ENCODE data around the gene OLFML2A.

Gene OLFML2A

DNA sequence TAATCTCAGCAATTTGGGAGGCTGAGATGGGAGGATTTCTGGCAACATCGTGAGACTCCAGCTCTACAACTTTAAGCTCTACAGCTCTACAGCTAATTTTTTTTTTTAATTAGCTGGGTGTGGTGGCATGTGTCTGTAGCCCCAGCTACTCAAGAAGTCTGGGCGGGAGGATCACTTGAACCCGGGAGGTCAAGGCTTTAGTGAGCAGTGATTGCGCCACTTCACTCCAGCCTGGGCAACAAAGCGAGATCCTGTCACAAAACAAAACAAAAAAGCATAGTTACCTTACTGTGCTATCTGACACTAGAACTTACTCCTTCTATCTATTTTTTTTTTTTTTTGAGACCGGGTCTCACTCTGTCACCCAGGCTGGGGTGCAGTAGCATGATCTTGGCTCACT is 70.0 kb downstream of the OLFML2A start:
- in situ Hi-C loops (cut with MboI; ENCODE audit: low sequenced_read_pairs): loop anchor here (5.0 kb wide), 1 partner anchor 75 kb away; the partner anchor contains the start of gene NR6A1

DNA sequence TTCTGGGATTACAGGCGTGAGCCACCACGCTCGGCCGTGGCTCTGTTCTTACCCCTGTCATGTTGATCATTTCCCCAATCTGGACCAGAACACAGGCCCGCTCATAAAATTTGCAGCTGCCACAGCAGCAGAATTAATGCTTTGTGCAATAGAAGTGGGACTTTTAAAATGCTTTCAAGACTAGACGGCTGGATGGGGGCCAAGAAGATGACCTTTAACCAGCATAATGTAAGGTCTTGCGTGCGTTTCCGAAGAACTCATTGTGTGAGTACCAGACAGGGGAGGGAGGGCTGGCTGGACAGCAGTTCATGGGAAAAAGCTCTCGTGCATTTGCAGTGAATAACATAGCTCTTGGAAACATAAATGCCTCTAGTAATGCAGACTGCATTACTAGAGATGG is 72.9 kb downstream of the OLFML2A start:
- in situ Hi-C loops (cut with MboI; ENCODE audit: low sequenced_read_pairs): loop anchor here (5.0 kb wide), 1 partner anchor 78 kb away; the partner anchor contains the start of gene NR6A1

DNA sequence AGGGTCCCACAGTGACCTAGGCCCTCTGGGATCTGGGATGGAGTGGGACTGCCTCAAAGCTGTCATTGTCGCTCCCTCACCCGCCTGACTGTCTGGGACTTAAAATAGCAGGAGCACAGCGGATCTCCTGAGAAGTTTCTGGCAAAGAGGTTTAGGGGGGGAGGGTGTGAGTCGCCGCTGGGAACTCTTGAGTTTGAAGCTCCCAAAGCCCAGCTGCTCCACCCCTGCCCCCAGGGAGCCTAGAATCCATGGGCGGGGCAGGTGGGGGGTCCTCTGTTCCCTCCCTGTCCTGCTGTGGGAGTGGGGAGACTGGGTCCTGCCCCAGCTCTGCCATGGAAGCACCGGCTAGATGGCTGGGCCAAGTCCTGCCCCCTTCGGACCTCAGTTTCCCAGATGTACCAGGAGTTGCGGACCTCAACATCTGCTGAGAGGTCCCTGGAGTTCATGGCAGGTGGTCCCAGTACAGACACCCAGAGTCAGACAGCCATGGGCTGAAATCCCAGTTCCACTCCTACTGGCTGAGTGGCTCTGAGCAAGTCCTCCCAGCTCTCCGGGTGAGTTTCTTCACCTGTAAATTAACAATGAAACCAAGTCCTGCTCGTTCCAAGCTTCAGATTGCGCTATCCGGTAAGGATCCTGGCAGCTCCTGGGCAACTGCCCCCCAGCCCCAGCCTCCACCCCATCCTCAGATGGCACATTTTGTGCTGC is 75.3 kb downstream of the OLFML2A start:
- in situ Hi-C loops (cut with MboI; ENCODE audit: low sequenced_read_pairs): no loop called here

DNA sequence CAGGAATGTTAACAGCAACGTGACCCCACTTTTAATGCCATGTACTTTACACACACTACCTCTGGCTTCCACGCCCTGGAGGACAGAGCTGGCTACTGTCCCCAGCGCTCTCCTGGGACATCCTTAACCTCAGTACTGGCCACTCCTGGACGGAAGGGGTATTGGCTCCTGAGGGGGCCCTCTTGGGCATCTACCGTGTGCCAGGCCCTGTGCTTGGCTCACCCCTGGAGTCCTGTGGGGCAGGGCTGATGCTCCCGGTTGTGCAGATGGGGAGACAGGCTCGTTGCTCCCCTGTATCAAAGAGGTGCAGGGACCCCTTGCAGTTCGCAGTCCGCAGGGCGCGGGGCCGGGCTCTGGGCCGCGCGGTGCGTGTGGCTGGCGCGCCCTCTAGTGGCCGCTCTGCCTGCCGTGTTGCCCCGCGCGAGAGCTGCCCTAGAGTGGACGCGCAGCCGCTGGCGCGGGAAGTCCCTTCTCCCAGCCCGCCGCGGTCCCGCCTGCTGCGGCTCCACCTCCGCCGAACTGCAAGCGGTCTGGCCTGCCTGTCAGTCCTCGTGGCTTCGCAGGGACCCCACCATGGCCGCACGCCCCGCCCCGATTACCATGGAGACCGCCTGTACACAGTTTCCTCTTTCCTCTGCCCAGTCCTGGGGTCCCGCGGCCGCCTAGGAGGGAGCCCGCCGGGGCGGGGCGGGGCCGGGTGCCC is 76.0 kb downstream of the OLFML2A start, which contains the start of gene WDR38:
WDR38 (plus strand) TSS at position 632 of the 703 bp plus-strand sequence. CDS start 72 bp downstream, outside the sequence.
- in situ Hi-C loops (cut with MboI; ENCODE audit: low sequenced_read_pairs): no loop called here

DNA sequence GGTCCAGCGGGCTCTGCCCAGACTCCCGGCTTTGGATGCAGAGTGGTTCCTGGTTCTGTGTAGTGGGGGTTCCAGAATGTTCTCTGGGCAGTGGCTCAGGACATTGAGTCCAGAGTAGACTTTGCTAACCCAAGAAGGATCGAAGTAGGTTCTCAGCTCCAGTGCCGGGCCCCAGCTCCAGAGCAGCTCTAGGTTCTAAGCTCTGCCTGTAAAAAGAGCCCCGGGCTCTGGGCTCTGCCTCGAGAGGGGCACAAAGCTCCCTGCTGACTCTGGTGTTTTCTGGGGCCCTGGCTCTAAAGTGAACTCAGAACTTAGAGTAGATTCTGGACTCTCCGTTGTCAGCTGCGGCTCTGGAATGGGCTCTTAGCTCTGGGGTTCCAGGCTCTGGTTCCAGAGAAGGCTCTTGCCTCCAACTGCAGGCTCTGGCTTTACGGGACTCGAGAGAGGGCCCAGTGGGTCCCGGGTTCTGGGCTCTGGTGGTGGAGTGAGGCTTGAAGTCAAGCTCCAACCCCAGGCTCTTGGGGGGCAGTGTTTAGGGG is 76.7 kb downstream of the OLFML2A start:
- in situ Hi-C loops (cut with MboI; ENCODE audit: low sequenced_read_pairs): no loop called here

DNA sequence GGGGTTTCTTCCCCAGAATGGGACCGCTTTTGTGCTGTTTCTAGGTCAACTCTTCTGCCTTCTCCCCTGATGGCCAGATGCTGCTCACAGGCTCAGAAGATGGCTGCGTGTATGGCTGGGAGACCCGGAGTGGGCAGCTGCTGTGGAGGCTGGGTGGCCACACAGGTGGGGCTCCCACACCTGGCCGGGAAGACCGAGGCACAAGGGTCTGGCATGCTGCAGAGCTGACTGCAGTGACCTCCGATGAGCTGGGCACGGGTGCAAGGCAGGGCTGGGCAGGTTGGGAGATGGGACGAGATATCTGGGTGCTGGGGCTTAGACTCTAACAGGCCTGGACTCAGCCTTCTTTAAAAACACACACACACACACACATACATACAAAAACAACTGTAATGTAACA is 77.2 kb downstream of the OLFML2A start:
- in situ Hi-C loops (cut with MboI; ENCODE audit: low sequenced_read_pairs): no loop called here

DNA sequence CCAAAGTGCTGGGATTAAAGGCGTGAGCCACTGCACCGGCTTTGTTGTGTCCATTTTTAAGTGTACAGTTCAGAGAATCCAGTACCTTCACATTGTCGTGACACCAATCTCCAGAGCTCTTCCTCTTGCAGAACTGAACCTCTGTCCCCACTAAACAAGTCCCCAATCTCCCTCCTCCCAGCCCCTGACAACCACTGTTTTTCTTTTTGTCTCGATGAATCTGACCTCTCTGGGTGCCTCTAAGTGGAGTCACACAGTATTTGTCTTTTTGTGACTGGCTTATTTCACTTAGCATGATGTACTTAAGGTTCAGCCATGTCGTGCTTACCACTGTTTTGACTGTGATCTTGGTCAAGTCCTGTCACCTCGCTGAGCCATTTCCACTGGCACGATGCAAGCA is 77.9 kb downstream of the OLFML2A start:
- in situ Hi-C loops (cut with MboI; ENCODE audit: low sequenced_read_pairs): no loop called here

DNA sequence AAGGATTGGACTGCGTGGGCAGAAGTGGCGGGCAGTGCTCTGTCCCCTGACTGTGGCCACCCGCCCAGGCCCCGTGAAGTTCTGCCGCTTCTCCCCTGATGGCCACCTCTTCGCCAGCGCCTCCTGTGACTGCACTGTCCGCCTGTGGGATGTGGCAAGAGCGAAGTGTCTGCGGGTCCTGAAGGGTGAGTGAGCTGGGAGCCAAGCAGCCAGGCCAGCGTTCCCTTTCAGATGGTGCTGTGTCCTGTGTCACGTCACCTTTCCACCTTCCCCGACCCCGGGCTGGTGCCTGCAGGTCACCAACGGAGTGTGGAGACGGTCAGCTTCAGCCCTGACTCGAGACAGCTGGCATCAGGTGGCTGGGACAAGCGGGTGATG is 78.6 kb downstream of the OLFML2A start:
- in situ Hi-C loops (cut with MboI; ENCODE audit: low sequenced_read_pairs): no loop called here

DNA sequence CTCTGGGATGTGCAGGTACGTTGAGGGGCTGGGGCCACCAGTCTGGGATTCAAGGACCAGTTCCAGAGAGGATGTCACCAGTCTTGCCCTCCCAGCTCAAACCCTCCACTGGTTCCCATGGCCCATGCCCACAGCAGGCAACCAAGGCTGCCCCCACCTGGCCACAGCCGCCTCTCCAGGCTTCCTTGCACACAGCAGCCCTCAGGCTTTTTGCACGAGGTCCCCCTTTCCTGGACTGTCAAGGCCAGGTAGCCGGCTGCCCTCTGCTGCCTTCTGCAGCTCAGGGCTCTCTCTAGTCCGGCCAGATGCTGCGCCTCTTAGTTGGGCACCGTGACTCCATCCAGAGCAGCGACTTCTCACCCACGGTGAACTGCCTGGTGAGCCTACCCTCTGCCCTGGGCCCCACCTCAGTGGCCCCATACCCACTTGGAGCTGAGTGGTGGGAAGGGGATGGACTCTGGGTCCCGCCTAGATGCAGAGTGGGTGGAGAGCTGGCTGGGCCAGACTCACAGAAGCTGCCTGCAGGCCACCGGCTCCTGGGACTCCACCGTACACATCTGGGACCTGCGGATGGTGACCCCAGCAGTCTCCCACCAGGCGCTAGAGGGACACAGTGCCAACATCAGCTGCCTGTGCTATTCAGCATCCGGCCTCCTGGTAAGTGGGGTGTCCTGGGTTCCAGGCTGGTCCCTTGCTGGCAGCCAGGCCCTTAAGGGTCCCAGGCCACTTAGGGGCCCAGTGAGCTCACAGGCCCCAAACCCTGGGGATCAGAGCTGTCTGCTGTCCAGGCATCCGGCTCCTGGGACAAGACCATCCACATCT is 79.2 kb downstream of the OLFML2A start:
- in situ Hi-C loops (cut with MboI; ENCODE audit: low sequenced_read_pairs): no loop called here

DNA sequence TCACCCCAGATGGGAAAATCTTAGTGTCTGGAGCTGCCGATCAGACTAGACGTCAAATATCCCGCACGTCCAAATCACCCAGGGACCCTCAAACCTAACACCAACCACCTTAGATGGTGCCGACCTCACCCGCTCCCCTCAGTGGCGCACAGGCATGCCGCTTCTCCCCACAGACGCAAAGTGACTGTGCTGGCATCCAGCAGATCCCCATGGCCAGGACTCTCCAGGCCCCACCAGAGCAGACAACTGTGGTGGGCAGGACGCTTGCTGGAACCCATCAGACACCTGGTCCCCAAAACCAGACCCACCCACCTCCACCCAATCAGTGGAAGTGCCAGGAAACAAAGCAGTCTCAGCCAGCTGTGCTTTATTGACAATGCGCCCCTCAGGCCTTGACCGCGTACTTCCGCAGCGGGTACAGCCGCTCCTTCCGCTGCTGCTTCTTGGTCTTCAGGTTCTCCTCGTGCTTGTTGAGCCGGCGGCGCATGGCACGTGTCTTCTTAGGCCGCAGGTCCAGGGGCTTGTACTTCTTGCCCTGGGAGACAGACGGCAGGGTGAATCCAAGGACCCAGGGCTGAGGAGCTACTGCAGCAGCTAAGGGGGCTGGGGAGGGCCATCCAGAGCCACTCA is 80.7 kb downstream of the OLFML2A start:
- in situ Hi-C loops (cut with MboI; ENCODE audit: low sequenced_read_pairs): no loop called here

DNA sequence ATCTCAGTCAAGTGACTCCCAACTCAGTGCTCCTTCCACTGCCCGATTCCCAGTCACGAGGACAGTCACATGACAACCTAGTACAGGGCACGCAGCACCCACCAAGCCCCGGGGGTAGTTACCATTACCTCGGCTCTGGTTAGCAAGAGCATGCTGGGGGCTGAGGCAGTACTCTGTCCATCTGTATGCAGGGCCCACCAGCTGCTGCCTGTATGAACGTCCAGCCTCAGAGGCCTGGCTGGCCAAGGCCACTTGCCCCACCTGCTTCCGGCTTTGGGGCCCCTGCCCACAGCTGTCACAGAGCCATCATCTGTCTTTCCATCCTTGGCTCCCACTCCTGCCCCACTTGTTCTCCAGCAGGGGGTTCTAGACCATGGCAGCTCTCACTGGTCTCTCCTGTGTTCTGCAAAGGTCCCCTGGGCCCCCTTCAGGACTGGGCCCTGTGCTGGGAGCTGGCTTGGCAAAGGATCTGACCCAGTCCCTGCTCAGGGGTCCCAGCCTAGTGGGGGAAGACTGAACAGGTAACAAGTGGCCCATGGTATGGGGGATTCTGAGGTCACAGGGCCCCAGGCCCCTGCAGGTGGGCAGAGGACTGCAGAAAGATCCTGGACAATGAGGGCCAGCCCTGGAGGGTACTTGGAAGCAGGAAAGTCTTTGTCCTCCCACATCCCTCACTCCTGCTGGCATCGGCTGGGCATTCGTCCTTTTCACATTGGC is 81.6 kb downstream of the OLFML2A start:
- in situ Hi-C loops (cut with MboI; ENCODE audit: low sequenced_read_pairs): no loop called here

DNA sequence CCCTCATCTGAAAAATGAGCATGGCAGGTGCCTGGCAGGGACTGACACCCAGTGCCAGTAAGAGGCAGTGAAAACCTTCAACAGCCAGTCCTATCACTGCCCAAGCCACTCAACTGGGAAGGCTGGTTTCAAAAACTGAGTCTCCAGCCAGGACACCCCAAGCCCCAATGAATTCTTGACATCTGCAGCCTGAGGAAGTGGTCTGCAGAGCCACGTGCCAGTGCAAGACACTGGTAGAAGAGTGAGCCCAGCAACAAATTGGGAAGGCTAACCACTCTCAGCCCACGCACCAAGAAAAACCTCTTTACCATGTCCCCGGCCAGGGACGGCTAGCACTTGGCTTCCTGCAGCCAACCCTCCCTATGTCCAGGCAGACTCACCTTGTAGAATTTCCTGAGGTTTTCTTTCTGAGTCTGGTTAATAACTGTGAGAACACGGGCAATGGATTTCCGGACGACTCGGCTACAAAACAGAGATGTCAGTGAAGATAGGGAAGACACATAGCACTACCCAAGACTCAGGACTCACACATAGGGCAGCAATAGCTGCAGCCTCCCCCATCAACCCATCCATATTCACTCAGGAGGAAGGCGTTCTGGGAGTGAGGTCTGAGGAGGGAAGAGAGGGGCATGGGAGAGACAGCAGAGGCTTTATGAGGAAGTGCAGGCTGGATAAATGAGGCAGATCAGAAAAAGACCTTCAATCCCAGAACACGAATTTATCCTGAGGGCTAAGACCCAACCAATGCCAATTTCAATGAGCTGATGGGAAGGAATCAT is 83.1 kb downstream of the OLFML2A start:
- in situ Hi-C loops (cut with MboI; ENCODE audit: low sequenced_read_pairs): no loop called here

DNA sequence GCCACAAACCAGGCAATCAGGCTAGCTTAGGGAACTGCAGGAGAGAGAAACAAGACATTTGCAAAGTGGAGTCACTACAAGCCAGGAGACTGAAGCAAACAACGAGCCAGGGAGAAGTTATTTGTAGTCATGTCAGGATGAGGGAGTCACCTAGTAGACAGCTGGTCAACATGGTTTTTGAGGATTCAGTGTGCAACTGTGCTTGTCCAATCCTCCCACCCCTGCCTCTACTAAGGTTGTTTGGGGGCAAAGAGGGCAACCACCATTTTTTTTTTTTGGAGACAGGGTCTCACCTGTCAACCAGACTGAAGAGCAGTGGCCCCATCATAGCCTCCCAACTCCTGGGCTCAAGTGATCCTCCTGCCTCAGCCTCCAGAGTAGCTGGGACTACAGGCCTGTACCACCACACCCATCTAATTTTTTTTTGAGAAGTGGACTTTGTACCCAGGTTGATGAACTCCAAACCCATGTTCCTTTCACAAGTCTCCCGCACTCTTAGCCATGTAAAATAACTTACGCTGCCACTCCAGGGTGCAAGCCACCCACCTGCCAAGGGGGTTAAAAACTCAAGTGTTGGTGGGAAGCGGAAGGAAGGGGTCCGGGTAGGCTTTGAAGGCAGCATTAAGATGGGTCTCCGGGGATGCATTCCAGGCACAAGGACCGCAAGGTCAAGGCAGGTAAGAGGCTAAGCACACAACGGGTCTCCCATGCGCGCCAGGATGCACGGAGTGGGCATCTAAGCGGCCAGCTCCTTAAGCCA is 83.8 kb downstream of the OLFML2A start:
- in situ Hi-C loops (cut with MboI; ENCODE audit: low sequenced_read_pairs): no loop called here

DNA sequence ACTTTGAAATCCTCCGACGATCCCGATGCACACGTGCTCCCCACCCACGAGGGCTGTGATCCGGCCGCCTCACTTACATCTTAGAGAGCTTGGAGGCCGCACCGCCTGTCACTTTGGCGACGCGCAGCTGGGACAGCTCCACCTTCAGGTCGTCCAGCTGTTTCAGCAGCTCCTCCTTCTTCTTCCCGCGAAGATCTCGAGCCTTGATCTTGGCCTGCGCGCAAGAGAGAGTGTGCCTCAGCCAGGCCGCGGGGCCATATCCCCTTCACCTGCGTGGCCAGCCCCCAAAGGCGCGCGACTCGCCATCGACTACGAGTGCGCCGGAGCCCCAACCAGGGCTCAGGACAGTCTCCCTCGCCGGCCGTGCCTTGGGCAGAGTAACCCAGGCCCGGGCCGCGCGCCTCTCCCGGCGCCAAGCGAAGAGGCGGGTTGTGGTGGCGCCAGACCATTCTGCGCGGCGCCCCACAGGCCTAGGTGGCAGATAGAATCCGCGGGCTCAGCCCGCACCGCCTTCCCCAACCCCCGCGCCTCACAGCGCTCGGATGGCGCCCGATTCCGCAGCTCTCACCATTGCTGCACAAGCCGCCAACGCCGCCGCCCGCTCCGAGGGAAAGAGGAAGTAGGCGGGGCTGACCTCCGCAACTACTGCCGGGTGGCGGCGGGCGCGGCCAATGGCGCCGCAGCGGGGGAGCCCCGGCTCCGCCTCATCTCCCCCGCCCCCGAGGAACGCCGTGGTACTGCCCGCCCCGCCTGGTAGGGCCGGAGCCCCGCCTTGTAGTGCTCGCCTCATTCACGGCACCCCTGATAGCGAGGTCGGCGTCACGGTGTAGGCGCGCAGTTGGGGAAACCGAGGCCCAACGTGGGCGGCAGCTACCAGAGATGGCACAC is 84.7 kb downstream of the OLFML2A start, which contains the start of the genes ARPC5L and RPL35:
ARPC5L (plus strand) TSS at position 789 of the 888 bp plus-strand sequence. CDS start 7,161 bp downstream, outside the sequence.
RPL35 (minus strand) TSS at position 616 of the 888 bp plus-strand sequence; CDS start at position 571, 45 bp downstream.
- in situ Hi-C loops (cut with MboI; ENCODE audit: low sequenced_read_pairs): no loop called here

DNA sequence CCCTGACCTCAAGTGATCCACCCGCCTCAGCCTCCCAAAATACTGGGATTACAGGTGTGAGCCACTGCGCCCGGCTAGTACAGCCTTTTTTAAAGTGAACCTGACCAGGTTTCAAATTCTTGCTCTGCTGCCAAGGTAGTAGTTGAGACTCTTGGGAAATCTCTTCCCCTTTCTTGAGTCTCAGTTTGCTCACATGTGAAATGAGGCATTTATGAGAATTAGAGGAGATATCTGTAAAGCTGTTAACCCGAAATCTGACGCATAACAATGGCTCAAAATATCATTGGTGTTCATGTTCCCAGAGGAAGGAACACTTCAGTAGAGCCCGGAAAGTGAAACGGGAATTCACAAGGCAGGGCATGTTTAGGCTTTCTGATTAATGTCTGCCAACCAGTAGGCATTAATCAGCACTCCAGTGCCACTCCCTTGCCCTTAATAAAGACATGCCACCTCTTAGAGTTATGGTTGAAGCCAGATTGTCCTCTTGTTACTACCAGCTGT is 86.5 kb downstream of the OLFML2A start:
- in situ Hi-C loops (cut with MboI; ENCODE audit: low sequenced_read_pairs): no loop called here

Measured in HL-60/S4 treated with phorbol 12-myristate 13-acetate at 8.2 ng/mL for 4 days and 3 days (cell line).